NCI-H2081 treated with DMSO at 0.1 percent for 48 hours (cell line): Measurements from ENCODE around the gene AGGF1.
"Not testable (repeated sequence)": the region's sequence is repeated elsewhere in the genome, so short reads cannot be mapped to it uniquely, and the experiment has no call there.

Source experiments
- DNase-seq: peaks from one replicate; lab custom pipeline; 2025; lab: John Stamatoyannopoulos, UW

AGGF1 gene

GRCh38 chr5:77087484-77088261, 57.5 kb downstream of the AGGF1 start:
- no peak for DNase-seq

GRCh38 chr5:77095189-77095588, 65.0 kb downstream of the AGGF1 start:
- no peak for DNase-seq

- no peak for DNase-seq
These were observed 71.1 kb downstream of the AGGF1 start for GRCh38 chr5:77101298-77101697.

- no peak for DNase-seq
These were observed 72.3 kb downstream of the AGGF1 start for GRCh38 chr5:77102549-77102948.

DNA sequence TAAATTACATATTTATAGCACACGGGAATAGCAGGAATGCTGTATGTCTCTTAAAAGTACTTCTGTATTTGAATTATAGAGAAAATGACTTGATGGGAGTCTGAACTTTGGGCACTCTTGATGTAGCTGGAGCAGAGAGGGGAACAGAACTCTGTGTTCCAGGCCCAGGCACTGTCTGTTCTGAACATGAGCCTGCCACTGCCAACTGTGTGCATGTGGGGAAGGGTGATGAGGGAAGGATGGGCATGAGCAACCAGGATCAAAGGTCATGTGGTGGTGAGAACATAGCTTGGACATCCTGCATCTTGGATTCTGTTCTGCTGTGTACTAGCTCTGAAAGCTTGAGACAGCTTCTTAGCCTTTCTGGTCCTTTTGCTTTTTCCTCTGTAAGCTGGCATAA, 73.3 kb downstream of the AGGF1 start:
- no peak for DNase-seq

DNA sequence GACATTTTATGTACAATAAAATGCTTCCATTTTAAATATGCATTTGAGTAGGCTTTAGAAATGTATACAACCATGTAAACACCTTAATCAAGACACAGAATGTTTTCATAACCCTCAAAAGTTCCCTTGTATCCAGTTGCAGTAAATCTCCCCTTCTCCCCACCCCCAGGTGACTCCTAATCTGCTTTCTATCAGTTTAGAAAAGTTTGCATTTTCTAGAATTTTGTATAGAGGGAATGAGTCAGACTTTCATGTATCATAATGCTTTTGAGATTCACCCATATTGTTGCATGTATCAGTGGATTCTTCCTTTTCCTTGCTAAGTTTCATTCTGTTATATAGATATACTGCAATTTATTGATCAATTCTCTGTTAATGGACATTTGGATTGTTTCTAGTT, 74.6 kb downstream of the AGGF1 start:
- DNase-seq: no peak

DNA sequence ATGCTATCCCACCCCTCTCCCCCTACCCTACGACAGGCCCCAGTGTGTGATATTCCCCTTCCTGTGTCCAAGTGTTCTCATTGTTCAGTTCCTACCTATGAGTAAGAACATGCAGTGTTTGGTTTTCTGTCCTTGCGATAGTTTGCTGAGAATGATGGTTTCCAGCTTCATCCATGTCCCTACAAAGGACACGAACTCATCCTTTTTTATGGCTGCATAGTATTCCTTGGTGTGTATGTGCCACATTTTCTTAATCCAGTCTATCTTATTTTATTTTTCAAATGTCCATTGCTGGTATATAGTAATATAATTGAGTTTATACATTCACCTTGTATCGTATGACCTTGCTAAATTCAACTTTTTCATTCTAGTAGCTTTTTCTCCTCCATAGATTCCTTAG, 76.8 kb downstream of the AGGF1 start:
- DNase-seq: not testable (repeated sequence)
